ENCODE measurements around the gene SAE1.
A peak's percentile ranks its signal among the peaks of the same experiment; 100 is the strongest.
"Not testable (repeated sequence)": the region's sequence is repeated elsewhere in the genome, so short reads cannot be mapped to it uniquely, and the experiment has no call there.

Gene SAE1

GRCh38 chr19:47124937-47125668 is 5.5 kb upstream of the SAE1 start:
- FAIRE-seq, result peak; percentile 28
- DNase-seq (ENCODE audit: insufficient read length, low spot score), result peak; percentile 78

GRCh38 chr19:47125669-47125938 is 5.0 kb upstream of the SAE1 start:
- DNase-seq (ENCODE audit: insufficient read length, low spot score) (no peak), FAIRE-seq (no peak)

- DNase-seq (ENCODE audit: insufficient read length, low spot score) (no peak), FAIRE-seq (no peak)
These were observed 1.1 kb upstream of the SAE1 start for GRCh38 chr19:47129579-47129978.

GRCh38 chr19:47130120-47130588 is 481 bp upstream of the SAE1 start:
- FAIRE-seq, result no peak
- DNase-seq (ENCODE audit: insufficient read length, low spot score), result no peak

GRCh38 chr19:47132194-47132852 is 1.7 kb downstream of the SAE1 start:
- no peak for DNase-seq (ENCODE audit: insufficient read length, low spot score)
- FAIRE-seq, result no peak

DNA sequence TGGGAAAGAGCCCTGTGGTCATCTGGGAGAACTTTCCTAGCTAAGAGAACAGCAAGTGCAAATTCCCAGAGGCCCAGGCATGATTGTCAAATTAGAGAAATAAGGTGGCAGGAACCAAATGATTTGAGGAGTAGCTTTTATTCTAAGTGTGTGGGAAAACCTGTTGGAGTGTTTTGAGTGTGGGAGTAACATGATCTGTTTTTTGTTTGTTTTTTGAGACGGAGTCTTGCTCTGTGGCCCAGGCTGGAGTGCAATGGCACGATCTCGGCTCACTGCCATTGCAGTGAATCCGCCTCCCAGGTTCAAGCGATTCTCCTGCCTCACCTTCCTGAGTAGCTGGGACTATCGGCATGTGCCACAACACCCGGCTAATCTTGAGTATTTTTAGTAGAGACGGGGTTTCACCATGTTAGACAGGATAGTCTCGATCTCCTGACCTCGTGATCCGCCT is 2.4 kb downstream of the SAE1 start:
- FAIRE-seq, result no peak

DNA sequence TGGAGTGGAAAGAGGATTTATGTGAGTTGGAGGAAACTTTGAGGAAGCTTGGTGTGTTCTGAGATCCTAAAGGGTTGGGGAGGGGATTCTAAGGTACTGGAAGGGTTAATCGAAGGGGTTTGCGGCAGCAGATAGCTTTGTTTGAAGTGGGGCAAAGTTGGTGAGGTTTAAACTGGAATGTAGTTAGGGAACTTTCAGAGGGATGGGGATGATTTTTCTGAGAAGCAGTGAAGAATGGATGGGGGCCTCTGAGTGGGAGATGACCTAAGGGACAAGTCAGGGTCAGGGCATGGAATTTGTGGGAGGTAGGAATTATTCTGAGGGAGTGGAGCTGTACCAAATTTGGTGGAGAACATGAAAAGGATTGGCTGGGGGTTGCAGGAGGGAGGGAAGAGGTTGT is 3.9 kb downstream of the SAE1 start:
- FAIRE-seq, result no peak
- no peak for DNase-seq (ENCODE audit: insufficient read length, low spot score)

More for the DNA sequence above, 2.4 kb downstream of the SAE1 start:
- no peak for DNase-seq (ENCODE audit: insufficient read length, low spot score)

DNA sequence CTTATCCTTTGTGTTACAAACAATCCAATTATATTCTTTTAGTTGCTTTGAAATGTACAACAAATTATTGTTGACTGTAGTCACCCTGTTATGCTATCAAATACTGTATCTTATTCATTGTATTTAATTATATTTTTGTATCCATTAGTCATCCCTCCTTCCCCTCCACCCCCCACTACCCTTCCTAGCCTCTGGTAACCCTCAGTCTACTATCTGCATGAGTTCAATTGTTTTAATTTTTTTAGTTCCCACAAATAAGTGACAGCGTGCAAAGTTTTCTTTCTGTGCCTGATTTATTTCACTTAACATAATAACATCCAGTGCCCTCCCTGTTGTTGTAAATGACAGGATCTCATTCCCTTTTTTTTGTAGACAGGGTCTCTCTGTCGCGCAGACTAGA is 4.5 kb downstream of the SAE1 start:
- DNase-seq (ENCODE audit: insufficient read length, low spot score) (no peak), FAIRE-seq (no peak)

DNA sequence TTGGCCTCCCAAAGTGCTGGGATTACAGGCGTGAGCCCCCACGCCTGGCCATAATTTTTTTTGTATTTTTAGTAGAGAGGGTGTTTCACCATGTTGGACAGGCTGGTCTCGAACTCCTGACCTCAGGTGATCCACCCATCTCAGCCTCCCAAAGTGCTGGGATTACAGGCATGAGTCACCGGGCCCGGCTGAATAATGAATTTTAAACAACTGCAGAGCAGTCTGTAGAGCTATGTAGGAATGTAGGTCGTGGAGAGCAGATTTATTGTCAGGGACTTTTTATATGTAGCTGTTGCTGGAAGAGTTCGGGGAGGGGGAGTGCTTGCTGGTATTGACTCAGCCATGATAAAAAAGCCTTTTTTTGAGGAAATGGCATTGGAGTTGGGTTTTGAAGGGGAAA is 10.6 kb downstream of the SAE1 start:
- peak; percentile 80 for DNase-seq (ENCODE audit: insufficient read length, low spot score)
- FAIRE-seq, result not testable (repeated sequence)

DNA sequence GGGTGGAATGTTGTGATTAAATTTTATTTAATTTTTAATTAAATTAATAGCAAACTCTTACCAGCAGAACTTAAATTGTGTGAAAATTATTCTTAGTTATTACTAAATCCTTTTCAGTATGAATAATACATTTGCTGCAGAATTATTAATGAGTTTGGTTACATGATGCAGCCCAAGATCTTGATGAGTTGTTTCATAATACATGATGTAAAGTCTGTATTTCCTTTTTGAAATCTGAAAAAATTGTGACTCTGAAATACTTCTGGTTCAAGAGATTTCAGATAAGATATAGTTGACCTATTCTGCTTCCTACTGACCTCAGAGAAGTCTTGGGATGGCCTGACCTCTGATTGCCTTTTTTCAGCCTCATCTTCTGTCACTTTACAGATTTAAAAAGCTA is 11.1 kb downstream of the SAE1 start:
- no peak for FAIRE-seq
- no peak for DNase-seq (ENCODE audit: insufficient read length, low spot score)

- DNase-seq (ENCODE audit: insufficient read length, low spot score), result no peak
- FAIRE-seq, result no peak
These were observed 12.1 kb downstream of the SAE1 start for GRCh38 chr19:47142779-47143178.

DNA sequence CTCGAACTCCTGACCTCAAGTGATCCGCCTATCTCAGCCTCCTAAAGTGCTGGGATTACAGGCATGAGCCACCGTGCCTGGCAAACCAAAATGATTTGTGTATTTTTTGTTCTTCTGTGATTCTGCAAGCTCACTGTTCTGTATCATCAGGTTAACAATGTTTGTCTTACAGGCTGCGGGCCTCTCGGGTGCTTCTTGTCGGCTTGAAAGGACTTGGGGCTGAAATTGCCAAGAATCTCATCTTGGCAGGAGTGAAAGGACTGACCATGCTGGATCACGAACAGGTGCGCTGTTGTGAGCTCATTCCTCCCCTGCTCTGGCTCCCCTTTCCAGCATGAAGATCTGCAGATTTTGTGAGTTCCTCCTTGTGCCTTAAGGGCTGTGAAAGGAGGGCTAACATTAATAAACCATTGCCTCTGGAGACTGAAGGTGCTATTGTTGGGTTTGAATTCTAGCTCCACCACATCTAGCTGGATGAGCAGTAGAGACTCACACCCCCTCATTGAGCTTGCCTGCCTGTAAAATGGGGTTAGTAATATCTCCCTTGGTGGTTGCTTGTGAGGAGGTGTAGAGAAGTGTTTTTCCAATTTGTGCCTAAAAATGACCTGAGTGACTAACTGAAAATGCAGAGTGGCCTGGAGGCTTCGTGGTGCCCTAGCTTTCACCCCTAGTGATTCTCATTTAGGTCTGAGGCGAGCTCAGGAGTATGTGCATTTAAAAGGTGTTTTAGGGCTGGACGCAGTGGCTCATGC is 12.9 kb downstream of the SAE1 start:
- DNase-seq (ENCODE audit: insufficient read length, low spot score), result no peak
- FAIRE-seq, result no peak

- FAIRE-seq, result no peak
- no peak for DNase-seq (ENCODE audit: insufficient read length, low spot score)
These were observed 14.0 kb downstream of the SAE1 start for GRCh38 chr19:47144630-47145029.

DNA sequence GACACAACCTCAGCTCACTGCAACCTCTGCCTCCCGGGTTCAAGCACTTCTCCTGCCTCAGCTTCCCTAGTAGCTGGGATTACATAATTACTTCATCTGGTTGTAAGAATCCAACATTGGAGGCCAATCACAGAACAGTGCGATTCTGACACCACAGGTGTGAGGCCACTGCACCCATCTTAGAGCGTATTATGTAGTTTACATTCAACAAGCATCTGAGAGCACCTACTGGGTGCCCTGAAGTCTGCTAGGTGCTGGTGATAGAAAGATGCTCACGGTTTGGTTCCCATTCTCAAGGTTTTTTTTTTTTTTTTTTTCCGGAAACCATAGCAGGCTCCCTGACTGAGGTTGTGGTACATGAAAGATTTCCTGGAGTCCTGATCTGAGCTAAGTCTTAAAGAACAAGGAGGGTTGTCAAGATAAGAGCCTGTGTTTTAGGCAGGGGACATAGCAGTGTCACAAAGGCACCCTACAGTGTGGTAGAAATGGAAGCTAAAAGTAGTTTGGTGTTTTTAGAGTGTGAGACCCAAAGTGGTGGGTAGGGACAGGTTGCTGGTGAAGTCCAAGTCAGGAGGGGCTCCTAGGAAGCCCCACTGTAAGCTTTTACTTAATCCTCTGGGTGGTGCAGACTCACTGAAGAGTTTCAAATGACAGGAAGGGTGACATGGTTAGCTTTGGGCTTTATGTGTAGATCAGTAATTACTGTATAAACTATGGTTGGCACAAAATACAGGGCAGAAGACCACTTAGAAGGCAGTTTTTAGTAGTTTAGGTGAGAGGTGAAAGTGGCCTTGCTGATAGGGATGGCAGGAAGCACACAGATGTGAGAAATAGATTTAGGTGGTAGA is 15.2 kb downstream of the SAE1 start:
- no peak for FAIRE-seq
- DNase-seq (ENCODE audit: insufficient read length, low spot score), result no peak

GRCh38 chr19:47146920-47147319 is 16.3 kb downstream of the SAE1 start:
- DNase-seq (ENCODE audit: insufficient read length, low spot score), result no peak
- no peak for FAIRE-seq

DNA sequence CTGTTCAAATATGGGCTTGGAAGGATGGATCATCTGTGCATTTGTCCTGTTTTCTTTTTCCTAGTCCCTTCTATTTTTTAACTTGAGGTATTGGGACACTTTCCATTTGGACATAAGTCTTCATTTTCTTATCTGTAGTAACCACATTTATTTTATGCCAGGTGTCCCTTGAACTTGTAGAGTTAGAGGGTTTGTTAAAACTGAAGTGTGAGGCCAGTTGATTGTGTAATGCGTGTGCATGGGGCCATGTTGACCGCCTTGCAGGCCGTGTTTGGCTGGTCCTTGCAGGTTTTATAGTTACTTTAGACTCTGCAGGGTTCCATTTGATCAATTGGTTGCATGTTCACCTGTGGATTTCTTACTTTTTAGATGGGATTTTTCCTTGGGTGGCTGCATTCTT is 21.0 kb downstream of the SAE1 start:
- DNase-seq (ENCODE audit: insufficient read length, low spot score) (no peak), FAIRE-seq (no peak)

GRCh38 chr19:47152205-47152604 is 21.6 kb downstream of the SAE1 start:
- DNase-seq (ENCODE audit: insufficient read length, low spot score) (no peak), FAIRE-seq (no peak)

- FAIRE-seq (no peak), DNase-seq (ENCODE audit: insufficient read length, low spot score) (no peak)
These were observed 22.0 kb downstream of the SAE1 start for GRCh38 chr19:47152632-47153031.

DNA sequence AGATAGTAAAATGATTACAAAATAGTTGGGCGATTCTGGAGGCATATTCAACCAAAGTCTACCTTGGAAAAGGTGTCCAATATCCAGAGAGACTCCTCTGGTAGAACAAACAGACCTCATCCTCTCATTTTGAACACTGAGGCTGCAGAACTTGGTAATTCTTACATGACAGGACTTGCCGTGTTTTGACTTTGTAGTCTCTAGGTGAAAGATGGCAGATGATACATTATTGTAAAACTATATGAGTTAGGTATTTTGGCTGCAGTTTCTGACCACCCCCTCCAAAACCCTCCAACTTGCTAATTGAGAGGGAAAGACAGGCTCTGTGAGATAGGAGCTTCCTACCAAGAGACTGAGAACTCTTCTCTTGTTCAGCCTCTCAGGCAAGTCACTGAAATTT is 22.6 kb downstream of the SAE1 start:
- DNase-seq (ENCODE audit: insufficient read length, low spot score) (no peak), FAIRE-seq (no peak)

DNA sequence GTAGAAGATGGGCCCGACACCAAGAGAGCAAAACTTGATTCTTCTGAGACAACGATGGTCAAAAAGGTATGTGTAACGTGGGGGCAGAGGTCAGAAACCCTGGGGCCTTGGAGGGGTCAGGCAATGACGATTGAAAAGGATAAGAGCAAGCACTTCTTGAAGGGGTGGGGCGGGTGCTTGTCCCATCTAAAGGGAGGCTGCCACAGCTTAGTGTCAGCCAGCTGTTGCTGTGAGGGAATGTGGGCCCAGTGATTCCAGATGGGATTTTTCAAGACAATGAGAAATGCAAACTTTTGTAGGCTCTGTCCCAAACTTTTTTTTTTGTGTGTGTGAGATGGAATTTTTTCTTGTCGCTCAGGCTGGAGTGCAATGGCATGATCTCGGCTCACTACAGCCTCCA is 24.5 kb downstream of the SAE1 start:
- DNase-seq (ENCODE audit: insufficient read length, low spot score) (no peak), FAIRE-seq (no peak)

- DNase-seq (ENCODE audit: insufficient read length, low spot score) (no peak), FAIRE-seq (no peak)
These were observed 26.3 kb downstream of the SAE1 start for GRCh38 chr19:47156861-47157430.

All from HTR-8/SVneo (cell line).